Esophagus squamous epithelium (tissue), 5 donors: ENCODE measurements around the gene CCT8. TPM values are rescaled to one million over a fixed set of nuclear protein-coding genes. Genes with fewer than 3 reads are reported as not detected.

Experiments used
- DNase-seq: peaks from one replicate; lab custom pipeline; 2025; lab: John Stamatoyannopoulos, UW
- H3K27ac ChIP-seq, 4 donors: fragments of 200-600 bp; sonication (generic); one replicate each; pipeline ENCODE4 v1.5.1; 2016 to 2019; ENCODE audit warnings: mild to moderate bottlenecking in 1 of 4
- H3K27me3 ChIP-seq, 4 donors: fragments of 200-600 bp; sonication (generic); 1 replicate in 3 of 4; 2 replicates in 1 of 4; pipeline versions ENCODE4 v1.5.1 to v1.6.0; 2017 to 2021; ENCODE audit warnings: antibody characterized with exemption in 1 of 4
- H3K36me3 ChIP-seq, 3 donors: fragments of 200-600 bp; sonication (generic); one replicate each; pipeline ENCODE4 v1.5.1; 2016 to 2019
- H3K4me1 ChIP-seq, 3 donors: fragments of 200-600 bp; sonication (generic); one replicate each; pipeline ENCODE4 v1.5.1; 2017 to 2019
- H3K4me3 ChIP-seq, 4 donors: fragments of 200-600 bp; sonication (generic); 1 replicate in 3 of 4; 2 replicates in 1 of 4; pipeline ENCODE4 v1.5.1; 2016 to 2019; ENCODE audit warnings: mild to moderate bottlenecking in 2 of 4, moderate library complexity in 1 of 4
- H3K9me3 ChIP-seq, 3 donors: fragments of 200-600 bp; sonication (generic); one replicate each; pipeline ENCODE4 v1.5.1; 2016 to 2019
- CTCF ChIP-seq, 6 experiments: fragments of 450-650 bp in 4 of 6; fragments of 200-600 bp in 2 of 6; sonication (generic) in 2 of 6; IDR thresholded peaks; one replicate each; pipeline ENCODE4 v1.5.1; 2016 to 2019; ENCODE audit warnings: antibody characterized with exemption in 6 of 6, mild to moderate bottlenecking in 4 of 6, moderate library complexity in 4 of 6
- POLR2A ChIP-seq, 4 donors: fragments of 450-650 bp; IDR thresholded peaks; one replicate each; pipeline ENCODE4 v1.6.1; 2017; ENCODE audit warnings: antibody characterized with exemption in 4 of 4, mild to moderate bottlenecking in 4 of 4, moderate library complexity in 3 of 4
- WGBS, 2 donors: methylation state at CpG; one replicate each; pipeline ENCODE4 v1.1.5; 2018; 5-methylcytosine and 5-hydroxymethylcytosine counted together
- intact Hi-C: fragments of 100-400 bp; cut with DNase I; formaldehyde crosslinking; loops from one replicate; pipeline ENCODE4 v1.15.0; 2022
- total RNA-seq, 4 donors: library from RNA; depleted of rRNA; stranded (reverse); fragments of >200 nt; gene quantifications; one replicate each; pipeline ENCODE4 v1.1.0, GENCODE V29; 2016
- donor health status: DM: yes; HTN: yes; CAD: no.

CCT8 gene
- total RNA-seq, 4 donors from 2014 or later: 69.5 to 170 (median 133) TPM

- H3K27ac ChIP-seq: no peak overlapping the region
- H3K36me3 ChIP-seq: peaks cover 0 to 4% (median 0%) of the 10 kb centered on the region in 3 donors
- no peak overlapping the region for H3K4me3 ChIP-seq
- H3K4me1 ChIP-seq: no peaks in the 10 kb centered on the region
- no peaks in the 10 kb centered on the region for H3K27me3 ChIP-seq
- DNase-seq: no peak
- intact Hi-C loops: no loop called here
- no peaks in the 10 kb centered on the region for H3K9me3 ChIP-seq
- TF ChIP-seq POLR2A (IDR thresholded peaks at IDR 0.05) (no peak), CTCF (IDR thresholded peaks at IDR 0.05) (no peak)
- 73 to 83% methylated on average over 8 of the region's 8 CpGs for WGBS, 2 donors
These were observed 23.0 kb upstream of the CCT8 start for GRCh38 chr21:29096218-29097015.

GRCh38 chr21:29092102-29092959 lies 18.9 kb upstream of the CCT8 start:
- intact Hi-C loops: loop anchor here (5.0 kb wide), 1 partner anchor 280 kb away; no protein-coding TSS in a partner anchor

GRCh38 chr21:29091033-29091432 lies 17.6 kb upstream of the CCT8 start:
- TF ChIP-seq CTCF (IDR thresholded peaks at IDR 0.05): no peak
- no peak for TF ChIP-seq POLR2A (IDR thresholded peaks at IDR 0.05)
- H3K36me3 ChIP-seq: peaks cover 0 to 4% (median 0%) of the 10 kb centered on the region in 3 donors
- H3K27ac ChIP-seq: no peak overlapping the region
- DNase-seq: no peak
- H3K9me3 ChIP-seq: no peaks in the 10 kb centered on the region
- peaks cover 0 to 6% (median 0%) of the 10 kb centered on the region in 3 donors for H3K4me1 ChIP-seq
- H3K4me3 ChIP-seq: no peak overlapping the region
- 17 to 21% methylated on average over 1 of the region's 1 CpG for WGBS, 2 donors
- no peaks in the 10 kb centered on the region for H3K27me3 ChIP-seq
- intact Hi-C loops: loop anchor here (5.0 kb wide), 1 partner anchor 281 kb away; no protein-coding TSS in a partner anchor

More at GRCh38 chr21:29092102-29092959, 18.9 kb upstream of the CCT8 start:
- Histone ChIP-seq H3K27ac (peak overlapping the region in 3 of 4 donors; percentile 2 to 11 (median 6)), H3K27me3 (no peaks in the 10 kb centered on the region), H3K4me1 (peaks cover 0 to 6% (median 0%) of the 10 kb centered on the region in 3 donors), H3K9me3 (no peaks in the 10 kb centered on the region), H3K4me3 (no peak overlapping the region), H3K36me3 (peaks cover 0 to 4% (median 0%) of the 10 kb centered on the region in 3 donors)
- WGBS, 2 donors: 49 to 50% methylated on average over 9 of the region's 9 CpGs
- no peak for DNase-seq
- TF ChIP-seq POLR2A (IDR thresholded peaks at IDR 0.05) (no peak), CTCF (IDR thresholded peaks at IDR 0.05) (no peak)

- H3K27me3 ChIP-seq: no peaks in the 10 kb centered on the region
- no peak for TF ChIP-seq POLR2A (IDR thresholded peaks at IDR 0.05)
- no peak for TF ChIP-seq CTCF (IDR thresholded peaks at IDR 0.05)
These were observed 11.8 kb upstream of the CCT8 start for GRCh38 chr21:29085106-29085752.

More at GRCh38 chr21:29085106-29085752, 11.8 kb upstream of the CCT8 start:
- DNase-seq: no peak
- Histone ChIP-seq H3K4me3 (no peak overlapping the region), H3K4me1 (peaks cover 0 to 2% (median 0%) of the 10 kb centered on the region in 3 donors), H3K27ac (no peak overlapping the region), H3K9me3 (no peaks in the 10 kb centered on the region), H3K36me3 (no peaks in the 10 kb centered on the region)
- 84 to 85% methylated on average over 8 of the region's 8 CpGs for WGBS, 2 donors
- intact Hi-C loops: no loop called here
